GM12878 (cell line): ENCODE measurements around the gene ARL5A. TPM values are rescaled to one million over a fixed set of nuclear protein-coding genes. Genes with fewer than 3 reads are reported as not detected.

Experiments
- ATAC-seq: fragments of 200-7000 bp; cut with Tn5 transposase; 3 replicates; pipeline ENCODE4 v1.9.1; 2020; ENCODE audit warnings: mild to moderate bottlenecking, moderate library complexity
- BruUV-seq: library from RNA; stranded (reverse); fragments of 400-500 nt; replicated peaks from 2 replicates; lab custom pipeline; 2021; lab: Mats Ljungman, UMichigan
- CTCF ChIA-PET: fragments of 300-600 bp; sonication (Branson Sonifier 250); formaldehyde crosslinking; extraction: SDS; loops from one replicate; lab custom pipeline; 2021; ENCODE audit warnings: inconsistent platforms; lab: Yijun Ruan, JAX
- POLR2A ChIA-PET: fragments of 350-600 bp; formaldehyde crosslinking; extraction: SDS; loops from one replicate; lab custom pipeline; 2021; ENCODE audit warnings: inconsistent platforms; lab: Charles Lee
- RAD21 ChIA-PET: fragments of 300-600 bp; sonication (Branson Sonifier 250); formaldehyde crosslinking; loops from one replicate; lab custom pipeline; 2023; ENCODE audit warnings: antibody characterized with exemption; ENCODE audit not compliant: unreplicated experiment; lab: Charles Lee
- SMC1A ChIA-PET: fragments of 300-600 bp; sonication (Branson Sonifier 250); formaldehyde crosslinking; loops from one replicate; lab custom pipeline; 2023; ENCODE audit not compliant: unreplicated experiment, uncharacterized antibody; lab: Charles Lee
- DNase-seq: peaks from one replicate; pipeline ENCODE4 v3.0.0-alpha.2; 2011; ENCODE audit warnings: low read depth, low spot score
- FAIRE-seq: peaks from 3 replicates; lab custom pipeline; 2011; peaks lifted over from hg19 to GRCh38; lab: Jason Lieb, UNC
- H2AFZ ChIP-seq: 2 replicates; pipeline ENCODE4 v1.6.0; 2011; ENCODE audit warnings: low read depth, low read length, control low read depth; ENCODE audit not compliant: control insufficient read depth
- H3K27ac ChIP-seq: 2 replicates; pipeline ENCODE4 v1.5.1; 2011; ENCODE audit warnings: control low read depth; ENCODE audit not compliant: control insufficient read depth, insufficient read depth
- H3K27me3 ChIP-seq, 2 experiments: replicated peaks in 1 of 2; 2 replicates each; pipeline versions ENCODE4 v1.6.0 to v1.6.1; 2011; ENCODE audit warnings: low read length in 1 of 2; ENCODE audit not compliant: control insufficient read depth in 2 of 2, insufficient read depth in 2 of 2
- H3K36me3 ChIP-seq, 2 experiments: 2 replicates each; pipeline ENCODE4 v1.5.1; 2011; ENCODE audit warnings: low read length in 1 of 2; ENCODE audit not compliant: control insufficient read depth in 2 of 2, insufficient read depth in 2 of 2
- H3K4me1 ChIP-seq: 2 replicates; pipeline ENCODE4 v1.6.1; 2011; ENCODE audit warnings: mild to moderate bottlenecking, low read length, moderate library complexity, mixed read lengths; ENCODE audit not compliant: control insufficient read depth, insufficient read depth
- H3K4me2 ChIP-seq: 2 replicates; pipeline ENCODE4 v1.6.0; 2011; ENCODE audit warnings: control low read depth; ENCODE audit not compliant: control insufficient read depth, insufficient read depth
- H3K4me3 ChIP-seq: fragments of 200-600 bp; sonication (generic); 2 replicates; pipeline ENCODE4 v1.5.1; 2016
- H3K79me2 ChIP-seq: 2 replicates; pipeline ENCODE4 v1.6.0; 2011; ENCODE audit warnings: low read length; ENCODE audit not compliant: control insufficient read depth, insufficient read depth
- H3K9ac ChIP-seq: 2 replicates; pipeline ENCODE4 v1.8.0; 2011; ENCODE audit warnings: low read length, control low read depth, mixed read lengths; ENCODE audit not compliant: control insufficient read depth, insufficient read depth
- H3K9me3 ChIP-seq: replicated peaks from 3 replicates; pipeline ENCODE4 v1.5.1; 2011; ENCODE audit warnings: mild to moderate bottlenecking, low read length; ENCODE audit not compliant: control insufficient read depth, insufficient read depth
- H4K20me1 ChIP-seq: 2 replicates; pipeline ENCODE4 v1.6.0; 2011; ENCODE audit not compliant: control insufficient read depth, insufficient read depth
- CHD1 ChIP-seq: IDR thresholded peaks from 2 replicates; pipeline ENCODE4 v1.6.1; 2012; ENCODE audit warnings: low read depth, low read length, improper control_type of control experiment
- E4F1 ChIP-seq: fragments of 450-650 bp; IDR thresholded peaks from 2 replicates; pipeline ENCODE4 v1.6.1; 2018; ENCODE audit warnings: borderline replicate concordance, mild to moderate bottlenecking; ENCODE audit not compliant: partially characterized antibody
- EZH2 ChIP-seq: IDR thresholded peaks from 2 replicates; pipeline ENCODE4 v1.6.1; 2012; ENCODE audit warnings: low read depth, mild to moderate bottlenecking, control low read depth, inconsistent platforms, low read length, borderline replicate concordance; ENCODE audit not compliant: control insufficient read depth
- IKZF1 ChIP-seq: fragments of 450-650 bp; conservative IDR thresholded peaks from 2 replicates; pipeline ENCODE4 v1.6.1; 2017; ENCODE audit warnings: antibody characterized with exemption, mild to moderate bottlenecking
- JUNB ChIP-seq: IDR thresholded peaks from 2 replicates; pipeline ENCODE4 v1.6.1; 2016; ENCODE audit warnings: antibody characterized with exemption, mild to moderate bottlenecking
- MYC ChIP-seq: IDR thresholded peaks from 2 replicates; pipeline ENCODE4 v1.6.1; 2011; ENCODE audit warnings: mild to moderate bottlenecking, low read length, moderate library complexity, inconsistent platforms; ENCODE audit not compliant: insufficient read depth, insufficient replicate concordance, insufficient read length, severe bottlenecking
- RBBP5 ChIP-seq: fragments of 200-600 bp; sonication (generic); conservative IDR thresholded peaks from 2 replicates; pipeline ENCODE4 v1.6.1; 2016
- RCOR1 ChIP-seq: conservative IDR thresholded peaks from 2 replicates; pipeline ENCODE4 v1.6.1; 2012; ENCODE audit warnings: low read depth, low read length, improper control_type of control experiment
- REST ChIP-seq: IDR thresholded peaks from 2 replicates; pipeline ENCODE4 v1.6.1; 2012; ENCODE audit warnings: mild to moderate bottlenecking, low read depth, low read length
- SIN3A ChIP-seq: IDR thresholded peaks from 2 replicates; pipeline ENCODE4 v1.6.1; 2012; ENCODE audit warnings: low read depth, low read length, improper control_type of control experiment
- STAT3 ChIP-seq: IDR thresholded peaks from 2 replicates; pipeline ENCODE4 v1.6.1; 2011; ENCODE audit warnings: low read depth, low read length, improper control_type of control experiment
- WRNIP1 ChIP-seq: IDR thresholded peaks from 2 replicates; pipeline ENCODE4 v1.6.1; 2011; ENCODE audit warnings: low read depth, low read length, improper control_type of control experiment, borderline replicate concordance
- WGBS: methylation state at CpG from one replicate; pipeline ENCODE4 v1.1.6; 2016; ENCODE audit warnings: low lambda C conversion rate; ENCODE audit not compliant: insufficient replicate concordance, insufficient coverage; ENCODE audit errors: missing lambda C conversion rate; 5-methylcytosine and 5-hydroxymethylcytosine counted together
- in situ Hi-C: fragments of 300-500 bp; cut with MboI; formaldehyde crosslinking; loops from 9 replicates; pipeline ENCODE4 v1.14.3; 2018; ENCODE audit warnings: mixed read lengths
- intact Hi-C: fragments of 100-400 bp; cut with micrococcal nuclease; formaldehyde crosslinking; loops from one replicate; pipeline ENCODE4 v1.14.2; 2022; ENCODE audit not compliant: unreplicated experiment
- polyA plus RNA-seq, 11 experiments: library from polyadenylated mRNA; depleted of rRNA in 4 of 11; unstranded in 6 of 11; stranded (reverse) in 5 of 11; fragments of >200 nt; fragmentation: Nextera tagmentation in 4 of 11; fragmentation: Illumina TruSeq in 1 of 11; extraction: Ambion mirVana in 4 of 11; extraction: Trizol in 1 of 11; gene quantifications; 1 replicate in 1 of 11; 2 replicates in 10 of 11; pipeline versions ENCODE4 v1.2.1 to v1.2.3, GENCODE V29; 2011 to 2016; ENCODE audit warnings: inconsistent platforms in 2 of 11, missing spikeins in 2 of 11, low read depth in 1 of 11
- total RNA-seq, 4 experiments: library from RNA; depleted of rRNA in 3 of 4; stranded (reverse); fragments of >200 nt in 3 of 4; fragmentation: Illumina TruSeq in 1 of 4; extraction: Trizol in 1 of 4; gene quantifications; 2 replicates each; pipeline versions ENCODE4 v1.2.1 to v1.2.3, GENCODE V29; 2013 to 2021
- TF ChIP-seq, protein P1 (sequence below): fragments of 450-650 bp; conservative IDR thresholded peaks from 2 replicates; pipeline ENCODE4 v1.6.1; 2017; ENCODE audit warnings: mild to moderate bottlenecking, moderate library complexity
- TF ChIP-seq, protein P2 (sequence below): IDR thresholded peaks from 2 replicates; pipeline ENCODE4 v1.6.1; 2012; ENCODE audit warnings: low read depth, low read length, improper control_type of control experiment

The ARL5A gene
- total and polyA plus RNA-seq, 10 of the 15 experiments (the other 5 are each of a cell fraction or from before 2014, with no cell fraction given): 9.4 to 52.9 (median 32.0) TPM

GRCh38 chr2:151786483-151786882 is 41.7 kb downstream of the ARL5A start:
- 50% methylated on average over 1 of the region's 1 CpG for WGBS
- no peak for ATAC-seq
- no peak for FAIRE-seq
- H4K20me1 ChIP-seq: no peaks in the 10 kb centered on the region
- ChIA-PET CTCF (no interaction called here), SMC1A (interaction anchor here (0.9 to 1.8 kb wide), 4 partner anchors 13 to 69 kb away, joined by 3 to 5 read pairs (median 4); no protein-coding TSS in a partner anchor), POLR2A (no interaction called here)
- DNase-seq: no peak
- no TSS peak for BruUV-seq
- H3K36me3 ChIP-seq: peaks cover 0 to 7% of the 10 kb centered on the region in 2 experiments; a peak in 3 of 4 replicates
- no peak overlapping the region for H3K9ac ChIP-seq
- H3K27ac ChIP-seq: no peak overlapping the region
- no peaks in the 10 kb centered on the region for H3K27me3 ChIP-seq
- no peak overlapping the region for H3K4me3 ChIP-seq
- no peak for TF ChIP-seq WRNIP1
- TF ChIP-seq, protein P1, sequence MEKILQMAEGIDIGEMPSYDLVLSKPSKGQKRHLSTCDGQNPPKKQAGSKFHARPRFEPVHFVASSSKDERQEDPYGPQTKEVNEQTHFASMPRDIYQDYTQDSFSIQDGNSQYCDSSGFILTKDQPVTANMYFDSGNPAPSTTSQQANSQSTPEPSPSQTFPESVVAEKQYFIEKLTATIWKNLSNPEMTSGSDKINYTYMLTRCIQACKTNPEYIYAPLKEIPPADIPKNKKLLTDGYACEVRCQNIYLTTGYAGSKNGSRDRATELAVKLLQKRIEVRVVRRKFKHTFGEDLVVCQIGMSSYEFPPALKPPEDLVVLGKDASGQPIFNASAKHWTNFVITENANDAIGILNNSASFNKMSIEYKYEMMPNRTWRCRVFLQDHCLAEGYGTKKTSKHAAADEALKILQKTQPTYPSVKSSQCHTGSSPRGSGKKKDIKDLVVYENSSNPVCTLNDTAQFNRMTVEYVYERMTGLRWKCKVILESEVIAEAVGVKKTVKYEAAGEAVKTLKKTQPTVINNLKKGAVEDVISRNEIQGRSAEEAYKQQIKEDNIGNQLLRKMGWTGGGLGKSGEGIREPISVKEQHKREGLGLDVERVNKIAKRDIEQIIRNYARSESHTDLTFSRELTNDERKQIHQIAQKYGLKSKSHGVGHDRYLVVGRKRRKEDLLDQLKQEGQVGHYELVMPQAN: no peak
- TF ChIP-seq EZH2: no peak
- TF ChIP-seq, protein P2, sequence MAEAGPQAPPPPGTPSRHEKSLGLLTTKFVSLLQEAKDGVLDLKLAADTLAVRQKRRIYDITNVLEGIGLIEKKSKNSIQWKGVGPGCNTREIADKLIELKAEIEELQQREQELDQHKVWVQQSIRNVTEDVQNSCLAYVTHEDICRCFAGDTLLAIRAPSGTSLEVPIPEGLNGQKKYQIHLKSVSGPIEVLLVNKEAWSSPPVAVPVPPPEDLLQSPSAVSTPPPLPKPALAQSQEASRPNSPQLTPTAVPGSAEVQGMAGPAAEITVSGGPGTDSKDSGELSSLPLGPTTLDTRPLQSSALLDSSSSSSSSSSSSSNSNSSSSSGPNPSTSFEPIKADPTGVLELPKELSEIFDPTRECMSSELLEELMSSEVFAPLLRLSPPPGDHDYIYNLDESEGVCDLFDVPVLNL: no peak
- no peak for TF ChIP-seq MYC
- no peak for TF ChIP-seq STAT3
- TF ChIP-seq RBBP5: no peak
- no peak for TF ChIP-seq SIN3A
- no peak for TF ChIP-seq JUNB
- TF ChIP-seq RCOR1: no peak
- TF ChIP-seq CHD1: no peak
- TF ChIP-seq REST: no peak
- TF ChIP-seq IKZF1: no peak
- no peak for TF ChIP-seq E4F1
- TF ChIP-seq, all 136 proteins: peak for 0
- Histone ChIP-seq H3K79me2 (no peaks in the 10 kb centered on the region), H3K9me3 (no peaks in the 10 kb centered on the region), H2AFZ (no peak overlapping the region), H3K4me1 (no peaks in the 10 kb centered on the region), H3K4me2 (no peak overlapping the region)
- RAD21 ChIA-PET: no interaction called here
- in situ Hi-C loops: no loop called here
- intact Hi-C loops: no loop called here
